Astrocyte (in vitro differentiated cells and primary cell): ENCODE measurements around the gene WAS. TPM values are rescaled to one million over a fixed set of nuclear protein-coding genes. Genes with fewer than 3 reads are reported as not detected.
A peak's percentile ranks its signal among the peaks of the same experiment; 100 is the strongest.

Source experiments
- DNase-seq: peaks from one replicate; pipeline ENCODE4 v3.0.0-alpha.2; 2010; ENCODE audit warnings: low read depth
- FAIRE-seq: peaks from 2 replicates; lab custom pipeline; 2011; peaks lifted over from hg19 to GRCh38; lab: Jason Lieb, UNC
- H2AFZ ChIP-seq: 2 replicates; pipeline ENCODE4 v1.6.0; 2012; ENCODE audit warnings: low read depth, low read length, inconsistent platforms
- H3K27ac ChIP-seq: 2 replicates; pipeline ENCODE4 v1.5.1; 2011; ENCODE audit warnings: low read depth, low read length, inconsistent platforms
- H3K27me3 ChIP-seq: 2 replicates; pipeline ENCODE4 v1.6.0; 2011; ENCODE audit warnings: low read length, inconsistent platforms; ENCODE audit not compliant: insufficient read depth
- H3K36me3 ChIP-seq: 2 replicates; pipeline ENCODE4 v1.5.1; 2011; ENCODE audit warnings: low read length, inconsistent platforms; ENCODE audit not compliant: insufficient read depth
- H3K4me1 ChIP-seq: 2 replicates; pipeline ENCODE4 v1.5.1; 2011; ENCODE audit warnings: low read length, inconsistent platforms; ENCODE audit not compliant: insufficient read depth
- H3K4me2 ChIP-seq: 2 replicates; pipeline ENCODE4 v1.6.0; 2012; ENCODE audit warnings: low read length, inconsistent platforms
- H3K4me3 ChIP-seq: 2 replicates; pipeline ENCODE4 v1.5.1; 2011; ENCODE audit warnings: low read depth, mild to moderate bottlenecking, low read length, inconsistent platforms; ENCODE audit not compliant: insufficient read depth
- H3K79me2 ChIP-seq: 2 replicates; pipeline ENCODE4 v1.6.0; 2012; ENCODE audit warnings: mild to moderate bottlenecking, low read length, inconsistent platforms; ENCODE audit not compliant: insufficient read depth
- H3K9ac ChIP-seq: 2 replicates; pipeline ENCODE4 v1.6.0; 2012; ENCODE audit warnings: mild to moderate bottlenecking, low read length, inconsistent platforms
- H3K9me3 ChIP-seq: 2 replicates; pipeline ENCODE4 v1.5.1; 2012; ENCODE audit warnings: low read depth, mild to moderate bottlenecking, low read length, inconsistent platforms; ENCODE audit not compliant: insufficient read depth
- H4K20me1 ChIP-seq: 2 replicates; pipeline ENCODE4 v1.6.0; 2012; ENCODE audit warnings: low read length, inconsistent platforms; ENCODE audit not compliant: insufficient read depth
- H3K27ac Mint-ChIP-seq: one replicate; pipeline ENCODE4 v1.8.0; 2021; ENCODE audit warnings: mild to moderate bottlenecking, mixed read lengths; ENCODE audit not compliant: unreplicated experiment
- H3K27me3 Mint-ChIP-seq: one replicate; pipeline ENCODE4 v1.8.0; 2021; ENCODE audit warnings: low read depth, mixed read lengths; ENCODE audit not compliant: unreplicated experiment
- H3K36me3 Mint-ChIP-seq: one replicate; pipeline ENCODE4 v1.8.0; 2021; ENCODE audit warnings: low read depth, mixed read lengths; ENCODE audit not compliant: unreplicated experiment
- H3K4me1 Mint-ChIP-seq: one replicate; pipeline ENCODE4 v1.8.0; 2021; ENCODE audit warnings: low read depth, mixed read lengths; ENCODE audit not compliant: unreplicated experiment
- H3K4me3 Mint-ChIP-seq: one replicate; pipeline ENCODE4 v1.8.0; 2021; ENCODE audit warnings: mild to moderate bottlenecking, moderate library complexity, mixed read lengths; ENCODE audit not compliant: unreplicated experiment
- H3K9me3 Mint-ChIP-seq: one replicate; pipeline ENCODE4 v1.8.0; 2021; ENCODE audit warnings: mild to moderate bottlenecking, mixed read lengths; ENCODE audit not compliant: unreplicated experiment
- EZH2 ChIP-seq: IDR thresholded peaks from 2 replicates; pipeline ENCODE4 v1.6.1; 2012; ENCODE audit warnings: mild to moderate bottlenecking, low read length, inconsistent platforms; ENCODE audit not compliant: insufficient read depth
- total RNA-seq: library from RNA; stranded (reverse); gene quantifications from 2 replicates; pipeline ENCODE4 v1.2.1, GENCODE V29; 2021
- TF ChIP-seq, protein P1 (sequence below): IDR thresholded peaks from 2 replicates; pipeline ENCODE4 v1.5.1; 2011; ENCODE audit warnings: low read depth, mild to moderate bottlenecking, inconsistent platforms, low read length, moderate library complexity; ENCODE audit not compliant: insufficient read depth

Gene WAS
- total RNA-seq, 1 donor from 2014 or later = 1.1 TPM

GRCh38 chrX:48715072-48715471 lies 31.5 kb downstream of the WAS start:
- Mint-ChIP-seq H3K27me3 (peaks cover 2% of the 10 kb centered on the region), H3K4me1 (peaks cover 3% of the 10 kb centered on the region)

DNA sequence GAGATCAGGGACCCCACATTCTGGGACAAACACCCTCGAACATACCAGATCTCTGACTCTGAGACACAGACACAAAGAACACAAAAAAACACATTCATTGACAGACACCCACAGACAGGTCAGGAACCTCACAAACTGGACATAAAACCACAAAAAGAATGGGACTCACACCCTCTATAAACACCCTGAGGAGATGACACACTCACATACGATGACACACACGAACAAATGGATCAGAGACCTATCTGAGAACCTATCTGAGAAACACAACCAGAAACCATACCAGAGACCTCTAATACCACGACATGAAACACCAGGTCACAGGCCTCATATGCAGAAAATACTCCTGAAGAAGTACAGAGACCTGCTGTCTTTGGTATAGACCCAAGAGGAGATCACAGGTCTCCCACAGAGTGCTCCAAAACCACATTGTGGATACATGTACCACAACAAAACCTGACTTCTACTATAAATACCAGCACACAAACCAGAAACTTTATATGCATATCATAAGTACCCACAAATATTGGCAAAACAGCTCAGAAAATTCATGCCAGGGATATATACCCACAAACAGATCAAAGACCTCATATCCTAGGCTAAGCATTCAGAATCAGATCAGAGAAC lies 32.4 kb downstream of the WAS start:
- H2AFZ ChIP-seq = no peak overlapping the region
- no peak overlapping the region for H3K27ac Mint-ChIP-seq
- H3K27me3 ChIP-seq = no peaks in the 10 kb centered on the region
- H3K4me2 ChIP-seq = peak overlapping the region; percentile 12
- H3K9me3 Mint-ChIP-seq = peaks cover 24% of the 10 kb centered on the region
- no peak overlapping the region for H3K9ac ChIP-seq
- H3K36me3 ChIP-seq = no peaks in the 10 kb centered on the region
- no peak overlapping the region for H3K4me3 Mint-ChIP-seq
- H4K20me1 ChIP-seq = no peaks in the 10 kb centered on the region
- no peaks in the 10 kb centered on the region for H3K79me2 ChIP-seq
- H3K4me3 ChIP-seq = no peak overlapping the region
- H3K4me1 Mint-ChIP-seq = peaks cover 3% of the 10 kb centered on the region
- FAIRE-seq (no peak), DNase-seq (peak; percentile 30)
- H3K9me3 ChIP-seq = no peaks in the 10 kb centered on the region
- H3K27ac ChIP-seq = no peak overlapping the region
- H3K27me3 Mint-ChIP-seq = peaks cover 2% of the 10 kb centered on the region
- peaks cover 5% of the 10 kb centered on the region for H3K36me3 Mint-ChIP-seq
- TF ChIP-seq, protein P1, sequence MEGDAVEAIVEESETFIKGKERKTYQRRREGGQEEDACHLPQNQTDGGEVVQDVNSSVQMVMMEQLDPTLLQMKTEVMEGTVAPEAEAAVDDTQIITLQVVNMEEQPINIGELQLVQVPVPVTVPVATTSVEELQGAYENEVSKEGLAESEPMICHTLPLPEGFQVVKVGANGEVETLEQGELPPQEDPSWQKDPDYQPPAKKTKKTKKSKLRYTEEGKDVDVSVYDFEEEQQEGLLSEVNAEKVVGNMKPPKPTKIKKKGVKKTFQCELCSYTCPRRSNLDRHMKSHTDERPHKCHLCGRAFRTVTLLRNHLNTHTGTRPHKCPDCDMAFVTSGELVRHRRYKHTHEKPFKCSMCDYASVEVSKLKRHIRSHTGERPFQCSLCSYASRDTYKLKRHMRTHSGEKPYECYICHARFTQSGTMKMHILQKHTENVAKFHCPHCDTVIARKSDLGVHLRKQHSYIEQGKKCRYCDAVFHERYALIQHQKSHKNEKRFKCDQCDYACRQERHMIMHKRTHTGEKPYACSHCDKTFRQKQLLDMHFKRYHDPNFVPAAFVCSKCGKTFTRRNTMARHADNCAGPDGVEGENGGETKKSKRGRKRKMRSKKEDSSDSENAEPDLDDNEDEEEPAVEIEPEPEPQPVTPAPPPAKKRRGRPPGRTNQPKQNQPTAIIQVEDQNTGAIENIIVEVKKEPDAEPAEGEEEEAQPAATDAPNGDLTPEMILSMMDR = no peak
- TF ChIP-seq EZH2 = no peak
- peaks cover 8% of the 10 kb centered on the region for H3K4me1 ChIP-seq

More at GRCh38 chrX:48715072-48715471, 31.5 kb downstream of the WAS start:
- Histone ChIP-seq H4K20me1 (no peaks in the 10 kb centered on the region), H2AFZ (no peak overlapping the region), H3K27me3 (no peaks in the 10 kb centered on the region), H3K9ac (no peak overlapping the region), H3K4me1 (peaks cover 8% of the 10 kb centered on the region), H3K27ac (no peak overlapping the region), H3K4me3 (no peak overlapping the region), H3K9me3 (no peaks in the 10 kb centered on the region), H3K36me3 (no peaks in the 10 kb centered on the region), H3K4me2 (peak overlapping the region; percentile 14), H3K79me2 (no peaks in the 10 kb centered on the region)
- FAIRE-seq (no peak), DNase-seq (no peak)
- Mint-ChIP-seq H3K4me3 (no peak overlapping the region), H3K9me3 (peaks cover 24% of the 10 kb centered on the region), H3K36me3 (peaks cover 5% of the 10 kb centered on the region), H3K27ac (no peak overlapping the region)
- no peak for TF ChIP-seq EZH2
- TF ChIP-seq, protein P1 = no peak

GRCh38 chrX:48719958-48720357 lies 36.4 kb downstream of the WAS start:
- Histone ChIP-seq H3K27me3 (no peaks in the 10 kb centered on the region), H4K20me1 (no peaks in the 10 kb centered on the region), H3K9me3 (no peaks in the 10 kb centered on the region), H3K36me3 (no peaks in the 10 kb centered on the region), H3K4me3 (no peak overlapping the region), H3K9ac (no peak overlapping the region), H3K4me1 (peaks cover under 1% of the 10 kb centered on the region), H3K27ac (no peak overlapping the region), H2AFZ (no peak overlapping the region), H3K4me2 (no peak overlapping the region), H3K79me2 (no peaks in the 10 kb centered on the region)
- Mint-ChIP-seq H3K27ac (no peak overlapping the region), H3K36me3 (no peaks in the 10 kb centered on the region), H3K27me3 (no peaks in the 10 kb centered on the region), H3K9me3 (peaks cover 17% of the 10 kb centered on the region), H3K4me3 (no peak overlapping the region), H3K4me1 (peaks cover under 1% of the 10 kb centered on the region)
- TF ChIP-seq, protein P1 = no peak
- TF ChIP-seq EZH2 = no peak
- DNase-seq (no peak), FAIRE-seq (no peak)
